ENCODE data around the gene FSIP1.

FSIP1 gene

DNA sequence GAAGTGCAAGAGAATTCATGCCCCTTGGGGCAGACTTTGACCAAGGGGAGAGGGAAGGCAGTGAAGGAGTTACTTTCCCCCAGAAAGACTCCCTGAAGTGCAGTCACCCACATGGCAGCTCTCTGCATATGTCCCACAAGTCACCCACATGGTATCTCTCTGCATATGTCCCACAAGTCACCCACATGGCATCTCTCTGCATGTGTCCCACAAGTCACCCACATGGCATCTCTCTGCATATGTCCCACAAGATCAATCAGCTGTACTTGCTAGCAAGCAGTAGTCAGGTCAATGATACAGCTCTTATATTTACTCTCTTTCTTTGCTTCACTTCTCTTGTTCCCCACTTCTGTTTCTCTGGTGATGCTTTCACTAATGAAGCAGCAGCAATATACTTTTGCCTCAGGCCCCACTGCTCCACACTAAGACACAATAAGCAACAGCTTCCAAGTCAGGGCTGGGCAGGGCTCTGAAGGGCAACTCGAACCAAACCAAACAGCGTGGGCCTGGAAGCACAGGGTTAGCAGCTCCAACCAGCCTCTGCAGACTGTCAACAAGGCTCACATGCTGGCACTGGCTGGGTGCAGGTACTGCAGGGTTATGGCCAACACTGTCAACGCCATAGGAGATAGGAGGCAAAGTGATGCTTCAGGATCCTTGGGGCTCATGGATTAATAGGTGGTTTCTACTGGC lies 155.0 kb downstream of the FSIP1 start:
- in situ Hi-C loops (cut with HindIII; ENCODE audit: low sequenced_read_pairs): no loop called here

DNA sequence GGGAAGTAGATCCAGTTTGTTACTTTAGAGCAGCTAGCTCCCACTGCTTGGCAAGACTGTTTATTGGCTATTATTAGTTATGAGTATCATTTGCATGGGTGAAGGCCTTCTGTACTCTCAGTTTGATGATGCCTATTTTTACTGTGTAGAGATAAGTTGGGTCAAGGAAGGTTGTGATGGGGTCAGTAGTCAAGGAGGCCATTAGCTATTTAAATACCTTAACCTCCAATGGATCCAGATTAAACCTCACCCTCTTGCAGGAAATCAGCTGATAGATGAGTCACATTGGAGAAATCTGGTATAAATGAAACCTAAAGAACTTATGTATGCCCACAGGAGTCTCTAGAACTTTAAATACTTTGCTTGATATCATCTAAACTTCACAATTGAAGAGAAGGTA lies 156.8 kb downstream of the FSIP1 start:
- in situ Hi-C loops (cut with HindIII; ENCODE audit: low sequenced_read_pairs): no loop called here

DNA sequence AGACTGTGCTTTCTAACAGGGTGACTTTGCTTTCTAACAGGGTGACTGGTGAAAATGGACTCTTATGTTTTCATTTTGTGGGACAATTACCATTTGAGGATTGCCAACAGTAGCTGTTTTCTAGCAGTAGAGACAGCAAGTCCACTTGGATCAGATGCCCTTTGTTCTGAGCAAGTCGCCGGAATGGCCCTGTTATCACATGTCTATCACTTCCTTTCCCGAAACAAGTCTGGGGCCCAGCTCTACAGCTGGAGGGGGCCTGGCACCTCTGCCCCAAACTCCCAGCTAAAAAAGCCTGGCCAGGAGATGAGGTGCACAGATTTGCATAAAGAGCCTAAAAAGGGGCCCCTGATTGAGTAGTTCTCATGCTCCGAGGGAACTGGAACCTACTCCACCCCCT lies 157.2 kb downstream of the FSIP1 start:
- in situ Hi-C loops (cut with HindIII; ENCODE audit: low sequenced_read_pairs): no loop called here

DNA sequence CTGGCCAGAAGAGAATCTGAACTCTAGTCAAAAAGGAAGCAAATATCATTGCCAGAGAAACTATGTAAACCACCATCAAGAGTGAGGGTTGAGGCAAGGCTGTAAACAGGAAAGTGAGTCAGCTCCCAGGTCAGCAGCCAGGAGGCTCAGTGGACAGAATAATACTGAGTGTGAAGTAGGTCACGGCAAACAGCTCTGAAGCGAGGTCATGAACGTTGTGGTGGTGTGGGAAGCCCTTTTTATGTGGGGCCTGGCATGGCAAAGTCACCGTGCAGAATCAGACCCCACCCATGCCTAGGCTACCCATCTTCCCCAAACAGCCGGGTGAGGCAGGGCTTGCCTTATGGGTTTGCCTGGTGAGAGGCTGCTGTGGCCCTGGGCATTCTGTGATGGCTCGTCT lies 157.8 kb downstream of the FSIP1 start:
- in situ Hi-C loops (cut with HindIII; ENCODE audit: low sequenced_read_pairs): no loop called here

DNA sequence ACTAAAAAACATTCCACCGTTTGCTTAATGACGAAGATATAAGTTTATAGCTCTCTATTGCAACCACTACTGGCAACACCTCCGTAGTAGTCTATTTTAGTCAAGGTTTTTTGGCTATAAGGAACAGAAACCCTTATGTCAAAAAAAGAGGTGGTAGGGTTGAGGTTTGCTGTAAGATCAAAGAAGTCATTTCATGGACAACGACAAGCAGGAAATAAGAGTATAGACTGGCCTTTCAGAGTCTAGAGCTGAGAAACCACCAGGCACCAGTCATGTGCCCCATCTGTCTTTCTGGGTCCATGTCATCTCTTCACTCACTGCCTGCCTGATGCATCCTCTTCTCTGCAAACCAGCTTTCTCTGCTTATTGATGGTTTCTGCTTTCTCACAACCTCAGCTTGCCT lies 159.1 kb downstream of the FSIP1 start:
- in situ Hi-C loops (cut with HindIII; ENCODE audit: low sequenced_read_pairs): no loop called here

DNA sequence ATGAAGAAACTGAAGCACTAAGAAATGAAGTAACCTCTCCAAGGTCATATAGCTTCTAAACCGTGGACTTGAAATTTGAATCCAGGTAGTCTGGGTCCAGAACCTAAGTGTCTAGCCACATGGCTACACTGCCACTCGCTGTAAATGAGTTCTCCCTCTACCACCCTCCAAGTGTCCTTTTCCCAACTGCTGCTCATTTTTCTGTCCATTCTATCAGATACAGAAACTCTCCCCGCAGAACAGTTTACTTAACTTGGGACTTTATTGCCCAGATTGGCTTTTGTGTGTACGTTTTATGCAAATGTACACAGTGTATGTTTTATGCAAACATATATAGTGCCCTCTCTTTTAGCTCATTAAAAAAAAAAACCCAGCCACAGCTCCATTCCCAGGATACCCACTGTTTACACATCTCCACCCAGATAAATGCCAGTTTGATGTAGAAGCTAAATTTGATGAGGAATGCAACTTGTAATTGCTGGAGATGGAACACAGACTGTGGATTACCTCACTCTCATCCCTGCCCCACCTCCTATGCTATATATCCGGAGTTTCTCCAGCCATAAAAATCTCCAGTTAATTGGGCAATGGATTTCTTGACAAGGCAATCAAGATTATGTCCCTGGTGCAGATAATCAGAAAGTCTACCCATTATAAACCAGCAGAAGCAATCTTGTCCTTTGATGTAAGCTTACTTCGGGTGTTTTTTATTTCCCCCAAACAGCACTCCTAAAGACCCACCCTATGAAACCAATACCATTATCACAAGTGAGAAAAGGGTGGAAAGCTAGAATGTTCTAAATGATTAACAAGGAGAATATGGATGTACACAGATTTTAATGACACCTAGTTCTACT lies 159.8 kb downstream of the FSIP1 start:
- in situ Hi-C loops (cut with HindIII; ENCODE audit: low sequenced_read_pairs): no loop called here

DNA sequence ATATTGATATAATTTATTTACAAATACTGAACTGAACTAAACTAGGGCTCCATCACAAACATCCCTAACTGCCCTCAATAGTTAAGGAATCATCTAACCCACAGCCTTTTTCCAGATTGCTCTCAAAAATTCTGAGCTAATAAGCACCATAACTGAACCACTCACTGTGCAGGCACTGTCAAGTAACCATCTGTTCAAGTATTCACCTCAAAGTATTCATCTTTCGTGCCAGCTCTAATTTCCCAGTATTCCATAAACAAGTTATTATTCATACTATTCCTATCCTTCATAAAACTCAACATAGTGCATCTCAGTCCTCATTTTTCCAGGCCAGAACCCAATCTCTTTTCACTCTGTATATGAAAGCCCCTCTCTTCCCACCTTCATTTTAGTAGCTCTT lies 160.7 kb downstream of the FSIP1 start:
- in situ Hi-C loops (cut with HindIII; ENCODE audit: low sequenced_read_pairs): no loop called here

DNA sequence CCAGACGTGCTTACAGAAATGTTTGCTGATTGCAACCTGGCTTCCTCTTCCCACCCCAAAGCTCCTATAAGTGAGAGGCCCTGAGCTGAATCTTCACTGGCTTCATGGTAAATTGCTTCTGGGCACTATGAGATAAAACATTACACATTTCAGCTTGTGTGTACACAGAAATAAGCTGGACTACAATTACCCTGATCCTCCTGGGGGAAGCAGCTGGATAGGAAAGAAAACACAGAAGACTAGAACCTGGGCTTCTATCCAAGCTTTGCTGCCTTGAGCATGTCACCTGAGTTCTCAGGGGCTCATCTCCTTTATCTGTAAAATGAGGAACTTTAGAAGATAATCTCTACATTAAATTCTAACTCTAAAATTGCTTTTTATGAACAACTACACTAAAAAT lies 161.4 kb downstream of the FSIP1 start:
- in situ Hi-C loops (cut with HindIII; ENCODE audit: low sequenced_read_pairs): no loop called here

DNA sequence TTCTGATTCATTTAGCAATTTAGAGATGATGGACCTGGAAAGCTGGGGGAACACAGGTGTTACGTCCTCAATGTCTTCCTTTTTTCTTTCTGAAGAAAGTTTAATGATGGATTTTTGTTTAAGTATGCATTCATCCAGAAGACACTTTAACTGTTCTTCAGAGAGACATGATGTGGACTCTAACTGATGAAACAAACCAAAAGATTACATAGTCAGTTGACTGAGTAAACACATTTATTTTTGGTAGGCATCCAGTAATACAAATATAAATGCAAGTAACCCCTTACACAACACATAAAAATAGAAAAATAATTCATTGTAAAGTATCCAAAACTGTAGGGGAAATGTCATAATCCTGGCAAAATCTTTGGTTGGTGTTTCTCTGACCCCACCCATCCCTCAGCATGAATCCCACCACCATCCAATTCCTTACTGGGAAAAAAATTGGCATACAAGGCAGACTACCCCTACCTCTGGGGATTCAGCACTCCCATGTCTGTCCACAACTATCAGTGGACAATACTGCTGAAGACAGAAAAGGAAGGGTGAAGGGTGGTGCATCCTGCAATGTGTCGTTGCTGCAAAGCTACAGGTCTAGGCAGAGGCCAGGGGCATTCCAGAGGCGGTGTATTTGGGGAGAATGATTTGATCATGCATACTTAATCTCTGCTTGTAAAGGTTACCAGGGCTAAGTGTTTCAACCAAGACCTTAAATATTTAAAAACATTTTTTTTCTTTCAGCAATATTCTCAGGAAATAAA lies 164.4 kb downstream of the FSIP1 start:
- in situ Hi-C loops (cut with HindIII; ENCODE audit: low sequenced_read_pairs): no loop called here

DNA sequence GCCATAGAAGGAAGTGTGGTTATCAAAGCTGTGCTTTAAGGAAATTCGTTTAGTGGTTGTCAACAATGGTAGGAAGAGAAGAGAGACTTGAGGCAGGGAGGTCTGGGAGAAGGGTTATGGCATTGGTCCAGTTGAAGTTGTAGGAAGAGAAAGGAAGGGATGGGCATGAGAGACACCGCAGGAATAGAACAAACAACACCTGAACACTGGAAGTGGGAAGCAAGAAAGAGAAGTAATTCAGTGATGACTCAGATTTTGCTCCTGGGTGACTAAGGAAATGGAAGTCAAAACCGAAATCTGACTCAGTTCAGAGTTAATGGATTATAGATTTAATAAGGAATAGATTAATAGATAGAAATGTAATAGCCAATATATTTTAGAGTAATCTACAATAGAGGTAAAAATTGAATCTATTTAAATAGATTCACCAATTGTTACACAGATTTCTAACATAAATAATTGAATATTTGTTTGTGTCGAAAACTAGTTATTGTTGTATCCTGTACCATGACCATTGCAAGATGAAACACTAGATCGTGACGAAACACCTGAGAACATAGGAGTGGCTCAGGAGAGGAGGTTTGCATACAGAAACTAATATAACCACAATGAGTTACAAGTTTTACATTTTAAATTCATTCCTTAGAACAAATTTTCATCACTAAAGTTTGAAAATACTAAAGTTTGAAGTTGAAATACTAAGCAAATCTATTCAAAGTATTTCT lies 165.7 kb downstream of the FSIP1 start:
- in situ Hi-C loops (cut with HindIII; ENCODE audit: low sequenced_read_pairs): no loop called here

DNA sequence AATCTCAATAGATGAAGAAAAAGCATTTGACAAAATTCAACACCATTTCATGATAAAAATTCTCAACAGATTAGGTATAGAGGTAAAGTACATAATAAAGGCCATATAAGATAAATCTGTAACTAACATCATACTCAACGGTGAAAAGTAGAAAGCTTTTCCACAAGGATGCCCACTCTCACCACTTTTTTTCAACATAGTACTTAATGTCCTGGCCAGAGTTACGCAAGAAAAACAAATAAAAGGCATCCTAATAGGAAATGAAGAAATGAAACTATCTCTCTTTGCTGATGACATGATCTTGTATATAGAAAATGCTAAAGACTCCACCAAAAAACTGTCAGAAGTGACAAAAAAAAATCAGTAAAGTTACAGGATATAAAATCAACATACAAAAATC lies 168.8 kb downstream of the FSIP1 start:
- in situ Hi-C loops (cut with HindIII; ENCODE audit: low sequenced_read_pairs): no loop called here

DNA sequence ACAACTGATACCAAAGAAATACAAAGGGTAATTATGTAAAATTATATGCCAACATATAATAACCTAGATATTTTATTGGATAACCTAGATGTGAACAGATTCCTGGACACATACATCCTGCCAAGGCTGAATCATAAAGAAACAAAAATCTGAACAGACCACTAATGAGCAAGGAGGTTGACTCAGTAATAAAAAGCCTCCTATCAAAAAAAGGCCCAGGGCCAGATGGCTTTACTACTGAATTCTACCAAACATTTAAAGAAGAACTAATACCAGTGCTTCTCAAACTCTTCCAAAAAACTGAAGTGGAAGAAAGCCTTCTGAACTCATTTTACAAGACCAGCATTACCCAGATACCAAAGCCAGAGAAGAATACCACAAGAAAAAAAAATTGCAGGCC lies 169.4 kb downstream of the FSIP1 start:
- in situ Hi-C loops (cut with HindIII; ENCODE audit: low sequenced_read_pairs): no loop called here

DNA sequence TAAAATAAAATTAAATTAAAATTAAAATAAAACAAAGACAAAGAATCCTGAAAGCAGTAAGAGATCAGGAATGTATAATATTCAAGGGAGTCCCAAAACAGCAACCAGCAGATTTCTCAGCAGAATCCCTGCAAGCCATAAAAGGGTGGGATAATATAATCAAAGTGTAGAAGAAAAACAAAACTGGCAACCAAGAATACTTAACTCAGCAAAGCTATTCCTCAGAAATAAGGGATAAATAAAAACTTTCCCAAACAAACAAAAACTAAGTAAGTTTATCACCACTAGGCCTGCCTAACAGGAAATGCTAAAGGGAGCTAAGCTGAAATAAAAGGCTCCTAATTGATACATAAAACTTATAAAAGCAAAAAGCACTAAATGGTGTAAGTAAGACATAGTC lies 172.0 kb downstream of the FSIP1 start:
- in situ Hi-C loops (cut with HindIII; ENCODE audit: low sequenced_read_pairs): no loop called here

DNA sequence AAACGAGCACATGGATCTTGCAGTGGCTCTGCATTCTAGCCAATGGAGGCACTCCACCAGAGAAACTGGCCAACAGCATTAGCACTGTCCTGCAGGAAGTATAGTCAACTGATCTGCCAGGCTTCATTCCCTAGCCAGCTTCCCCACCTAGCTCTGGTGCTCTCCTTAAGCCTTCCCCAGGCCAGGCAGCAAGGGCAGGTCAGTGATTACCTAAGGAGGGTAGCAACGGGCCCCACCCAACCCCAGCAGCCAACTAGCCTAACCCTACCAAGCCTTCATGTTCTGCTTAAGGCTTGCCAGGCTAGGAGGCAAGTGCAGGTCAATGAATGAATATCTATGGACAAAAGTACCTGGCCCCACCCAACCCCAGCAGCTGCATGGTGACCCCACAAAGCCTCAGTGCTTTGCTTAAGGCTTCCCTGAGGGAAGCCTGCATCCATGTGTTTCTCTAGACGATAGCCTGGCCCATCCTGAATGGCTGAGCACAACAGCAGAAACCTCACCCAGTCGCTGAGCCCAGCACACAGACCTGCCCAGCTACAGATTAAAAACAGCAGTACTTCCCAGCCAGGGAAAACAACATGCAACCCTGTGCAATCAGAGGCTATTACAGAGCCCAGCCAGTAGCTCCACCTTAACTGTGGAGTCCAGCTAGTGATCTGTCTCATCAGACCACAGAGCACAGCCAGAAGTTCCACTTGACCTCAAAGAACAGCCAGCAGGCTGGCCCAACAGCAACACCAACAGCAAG lies 173.3 kb downstream of the FSIP1 start:
- in situ Hi-C loops (cut with HindIII; ENCODE audit: low sequenced_read_pairs): no loop called here

DNA sequence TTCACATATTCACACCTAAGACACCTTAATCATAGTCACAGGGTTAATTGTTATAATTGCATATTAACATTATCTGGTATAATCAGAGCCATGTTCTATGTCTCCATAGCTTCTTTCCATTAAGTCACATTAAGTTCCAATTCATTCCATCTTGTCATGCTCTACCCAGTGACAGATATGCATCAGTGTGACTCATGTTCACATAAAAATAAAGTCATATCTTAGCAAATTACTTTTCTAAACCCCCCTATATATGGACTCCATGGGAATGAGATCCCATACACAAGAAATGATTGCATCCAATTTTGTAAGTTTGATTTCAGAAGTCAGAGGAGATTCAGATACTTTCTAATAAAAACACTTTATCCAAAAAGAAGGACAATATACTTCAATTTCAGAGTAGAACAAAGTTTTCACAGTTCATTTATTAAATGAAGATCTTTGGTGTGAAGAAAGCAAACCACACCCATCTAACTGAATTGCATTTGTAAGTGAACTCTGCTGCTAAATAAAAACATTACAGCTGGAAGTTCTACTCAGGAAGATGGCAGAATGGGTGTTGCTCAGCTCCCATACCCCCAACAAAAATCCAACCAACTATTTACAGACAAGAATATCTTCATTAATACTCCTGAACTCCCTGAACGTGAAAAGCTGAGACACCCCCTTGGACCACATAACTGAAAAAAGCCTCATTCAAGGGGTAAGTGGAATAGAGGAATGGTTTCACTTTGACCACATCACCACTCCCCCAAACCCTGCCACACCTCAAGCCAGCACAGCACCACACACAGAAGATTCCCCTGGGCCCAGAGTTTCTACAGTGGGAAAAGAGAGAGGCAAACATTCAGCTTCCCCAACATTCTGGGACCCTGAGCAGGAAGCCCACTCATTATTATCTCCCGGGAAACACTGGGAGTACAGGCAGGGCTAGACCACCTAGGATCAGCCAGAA lies 174.2 kb downstream of the FSIP1 start:
- in situ Hi-C loops (cut with HindIII; ENCODE audit: low sequenced_read_pairs): no loop called here

DNA sequence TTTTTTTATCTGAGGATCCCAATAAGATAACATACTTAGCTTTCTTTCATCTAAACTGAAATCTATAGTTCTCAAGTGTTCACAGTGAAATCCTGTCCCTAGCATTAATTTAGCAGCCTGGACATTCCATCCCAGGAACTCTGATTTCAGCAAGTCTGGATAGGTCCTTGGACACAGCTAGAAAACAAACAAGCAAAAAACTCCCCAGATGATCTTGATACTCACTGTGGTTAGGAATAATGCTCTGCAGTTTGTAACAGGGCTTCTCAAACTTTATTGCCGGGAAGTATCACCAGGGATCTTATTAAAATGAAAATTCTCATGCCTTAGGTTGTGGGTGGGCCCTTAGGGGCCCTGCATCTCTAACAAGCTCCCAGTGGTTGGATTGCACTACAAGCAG lies 177.5 kb downstream of the FSIP1 start:
- in situ Hi-C loops (cut with HindIII; ENCODE audit: low sequenced_read_pairs): no loop called here

DNA sequence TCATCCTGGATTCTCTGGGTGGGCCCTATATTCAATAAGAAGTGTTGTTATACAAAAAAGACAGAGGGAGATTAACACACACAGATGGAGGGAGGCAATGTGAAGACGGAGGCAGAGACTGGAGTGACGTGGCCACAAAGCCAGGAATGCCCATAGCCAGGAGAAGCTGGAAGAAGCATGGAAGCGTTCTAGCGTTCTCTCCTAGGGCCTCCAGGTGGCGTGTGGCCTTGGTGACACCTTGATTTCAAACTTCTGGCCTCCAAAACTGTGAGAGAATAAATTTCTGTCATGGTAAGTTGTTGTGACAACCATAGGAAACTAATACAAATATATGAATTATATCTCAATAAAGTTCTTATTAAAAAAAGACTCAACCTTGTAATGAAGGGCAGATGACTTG lies 180.5 kb downstream of the FSIP1 start:
- in situ Hi-C loops (cut with HindIII; ENCODE audit: low sequenced_read_pairs): no loop called here

DNA sequence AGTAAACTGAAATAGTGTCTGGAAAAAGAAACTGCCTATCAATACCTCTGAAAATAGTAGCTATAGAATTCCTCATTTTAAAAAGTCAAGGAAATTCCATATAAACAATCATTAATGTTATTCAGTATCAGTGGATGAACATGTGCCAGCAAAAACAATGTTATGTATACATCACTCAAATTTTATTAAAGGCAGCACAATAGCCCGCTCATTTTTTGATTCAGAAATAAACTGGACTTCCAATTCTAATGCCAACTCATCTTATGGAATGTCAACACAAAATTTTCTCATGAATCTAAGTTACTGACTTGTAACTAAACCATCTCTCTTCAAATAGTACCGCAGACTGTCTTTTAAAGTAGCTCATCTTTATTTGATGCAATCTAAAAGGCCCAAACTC lies 182.8 kb downstream of the FSIP1 start:
- in situ Hi-C loops (cut with HindIII; ENCODE audit: low sequenced_read_pairs): no loop called here

All from DLD1 (cell line).